Left colon (tissue), 2 donors: ENCODE data around the gene IGF1R. TPM values are rescaled to one million over a fixed set of nuclear protein-coding genes. Genes with fewer than 3 reads are reported as not detected.
"Not testable (repeated sequence)": the region's sequence is repeated elsewhere in the genome, so short reads cannot be mapped to it uniquely, and the experiment has no call there.

Source experiments
- ATAC-seq: fragments of 200-7000 bp; cut with Tn5 transposase; one replicate; pipeline ENCODE4 v1.9.1; 2020; ENCODE audit warnings: mild to moderate bottlenecking, moderate library complexity
- DNase-seq, 2 donors: peaks; one replicate each; pipeline ENCODE4 v3.0.0-alpha.2; 2020
- intact Hi-C, 2 donors: fragments of 100-400 bp; cut with DNase I in 1 of 2; cut with micrococcal nuclease in 1 of 2; formaldehyde crosslinking; loops; one replicate each; pipeline versions ENCODE4 v1.11.2 to v1.14.0; 2022; cut with DNase I, micrococcal nuclease
- long read RNA-seq: library from polyadenylated mRNA; unstranded; transcript quantifications from one replicate; pipeline ENCODE4 v2.0.0, GENCODE V29; 2021
- total RNA-seq, 2 donors: library from RNA; stranded (reverse); fragmentation: NEBNext Ultra II Directional; extraction: Animal tissue kit (Norgen Biotek cat#: 25700); gene quantifications; one replicate each; pipeline ENCODE4 v1.2.1, GENCODE V29; 2021
- donor health status: DM: no; HTN: no; CAD: no.
- donor health status: DM: yes; HTN: yes; CAD: no.

The IGF1R gene
- total RNA-seq = 10 to 100 TPM; 40.2 to 42.0 TPM
- long read RNA-seq, partial matches to known transcripts = 0 of 7 reads
- long read RNA-seq, other reads (novel, unspliced or antisense) = 7 of 7 reads

DNA sequence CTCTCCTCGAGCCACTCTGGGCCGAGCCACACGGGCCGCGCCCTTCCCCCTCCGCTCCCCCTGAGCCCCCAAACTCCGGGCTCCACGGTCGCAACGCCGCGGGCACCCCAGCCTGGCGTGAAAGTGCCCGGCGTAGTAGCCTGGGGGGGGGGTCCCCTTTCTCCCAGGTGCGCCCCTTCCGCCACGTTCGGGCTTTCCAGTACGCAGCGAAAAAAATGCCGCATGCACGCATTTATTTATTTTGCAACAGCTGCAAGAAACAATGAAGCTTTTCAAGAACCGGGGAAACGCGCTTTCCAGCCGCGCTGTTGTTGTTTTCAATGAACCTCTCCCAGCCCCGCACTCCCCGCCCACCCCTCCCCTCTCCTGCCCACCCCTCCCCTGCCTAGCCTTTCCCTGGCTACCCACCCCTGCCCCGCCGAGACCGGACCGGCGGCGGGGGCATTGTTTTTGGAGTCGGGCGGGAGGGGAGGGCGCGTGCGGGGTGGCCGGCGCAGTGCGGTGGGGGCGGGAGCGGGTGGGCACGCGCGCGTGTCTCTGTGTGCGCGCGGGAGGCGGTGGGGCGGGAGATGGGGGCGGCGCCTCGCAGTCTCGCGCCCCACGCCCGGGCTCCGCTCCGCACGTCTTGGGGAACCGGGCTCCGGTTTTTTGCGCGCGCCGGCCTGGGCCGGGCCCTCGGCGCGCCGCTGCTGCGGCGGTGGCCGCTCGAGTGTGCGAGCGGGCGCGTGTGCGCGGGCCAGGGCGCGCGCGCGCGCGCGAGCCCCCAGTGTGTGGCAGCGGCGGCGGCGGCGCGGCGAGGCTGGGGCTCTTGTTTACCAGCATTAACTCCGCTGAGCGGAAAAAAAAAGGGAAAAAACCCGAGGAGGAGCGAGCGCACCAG, at the start of gene IGF1R:
Gene IGF1R, plus strand, starts transcription at position 766 of the 880 bp plus-strand sequence. CDS start 1,043 bp downstream, outside the sequence.
- ATAC-seq = peak; percentile 71
- intact Hi-C loops = no loop called here
- DNase-seq = peak; percentile 76 to 86

- ATAC-seq = peak; percentile 93
- intact Hi-C loops = no loop called here
These were observed 48.2 kb upstream of the IGF1R start for GRCh38 chr15:98599909-98600691.

GRCh38 chr15:98604983-98605382, 43.4 kb upstream of the IGF1R start:
- intact Hi-C loops = no loop called here
- ATAC-seq (no peak), DNase-seq (no peak)

More at GRCh38 chr15:98599909-98600691, 48.2 kb upstream of the IGF1R start:
- DNase-seq = peak; percentile 34 to 57

DNA sequence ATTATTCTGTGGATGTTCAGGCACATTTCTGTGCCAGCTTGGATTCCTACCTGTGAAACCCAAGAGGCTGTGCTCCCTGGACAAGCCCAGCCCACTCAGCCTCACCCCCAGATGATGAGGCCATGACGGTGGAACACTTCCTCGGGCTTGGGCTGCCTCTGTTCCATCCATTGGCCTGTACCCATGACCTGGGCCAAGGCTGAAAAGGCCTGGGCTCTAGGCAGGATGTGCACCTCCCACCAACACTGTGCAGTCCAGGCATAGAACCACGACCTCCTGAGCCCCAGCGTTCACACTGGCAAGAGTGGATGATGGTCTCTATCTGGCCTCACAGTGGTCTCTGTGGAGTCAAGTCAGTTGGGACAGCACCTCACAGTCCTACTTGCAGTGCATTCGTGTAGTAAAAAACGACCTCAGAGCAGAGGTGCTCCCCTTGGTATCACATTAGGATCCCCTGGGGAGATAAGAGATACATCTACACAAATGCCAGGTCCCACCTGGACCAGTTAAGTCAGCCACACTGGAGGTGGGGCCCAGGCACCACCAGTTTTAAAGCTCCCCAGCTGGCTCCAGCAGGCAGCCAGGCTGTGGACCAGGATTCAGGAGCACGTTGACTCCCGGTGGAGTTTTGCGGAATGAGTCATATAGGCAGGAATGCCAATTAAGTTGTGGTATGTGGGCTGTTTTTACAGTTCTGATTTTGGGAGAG, 39.0 kb upstream of the IGF1R start:
- no peak for ATAC-seq

GRCh38 chr15:98610991-98611390, 37.3 kb upstream of the IGF1R start:
- intact Hi-C loops = no loop called here
- ATAC-seq (no peak), DNase-seq (no peak)

More for the DNA sequence above, 39.0 kb upstream of the IGF1R start:
- intact Hi-C loops = no loop called here
- no peak for DNase-seq

GRCh38 chr15:98611808-98612207, 36.5 kb upstream of the IGF1R start:
- intact Hi-C loops = no loop called here
- DNase-seq (no peak), ATAC-seq (no peak)

DNA sequence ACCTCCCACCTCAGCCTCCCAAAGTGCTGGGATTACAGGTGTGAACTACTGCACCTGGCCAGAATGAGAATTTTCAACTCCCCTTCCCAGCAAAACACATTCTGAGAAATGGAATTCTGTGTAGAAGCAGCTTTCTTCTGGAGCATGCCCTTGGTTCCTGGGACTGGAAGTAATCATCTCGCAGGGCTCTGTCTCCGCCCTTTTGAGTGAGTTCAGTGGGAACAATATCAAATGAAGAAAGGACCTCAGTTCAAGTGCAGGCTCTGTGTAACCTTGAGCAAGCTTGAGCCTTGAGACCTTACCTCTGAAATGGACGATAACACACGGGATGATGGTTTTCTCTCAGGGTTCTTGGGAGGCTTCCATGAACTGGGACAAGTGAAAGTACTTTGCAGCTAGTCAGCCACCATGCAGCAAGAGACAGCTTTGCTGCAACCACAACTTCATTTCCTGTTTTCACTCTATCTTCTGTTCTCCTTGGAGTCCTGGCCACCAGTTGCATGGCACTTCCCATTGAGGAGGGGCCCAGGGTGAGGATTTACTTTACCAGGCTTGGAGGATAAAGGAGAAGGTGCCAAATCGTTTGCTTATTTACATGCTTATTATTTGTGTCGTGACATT, 35.7 kb upstream of the IGF1R start:
- ATAC-seq (no peak), DNase-seq (no peak)
- intact Hi-C loops = no loop called here

DNA sequence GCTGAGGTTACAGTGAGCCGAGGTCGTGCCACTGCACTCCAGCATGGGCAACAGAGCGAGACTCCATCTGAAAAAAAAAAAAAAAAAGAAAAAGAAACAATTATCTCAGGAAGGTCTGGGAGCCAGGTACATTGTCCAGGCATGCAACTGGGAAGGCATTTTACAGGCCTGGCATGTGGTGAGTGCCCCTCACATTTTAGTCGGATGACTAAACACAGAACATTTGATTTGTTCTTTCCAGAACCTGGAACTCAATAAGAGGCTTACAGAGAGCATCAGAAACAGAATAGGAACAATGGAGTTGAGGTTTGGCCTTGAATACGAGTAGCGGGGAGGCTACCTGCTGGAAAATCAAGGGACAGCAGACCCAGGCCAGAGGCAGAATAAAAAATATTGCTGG, 33.7 kb upstream of the IGF1R start:
- no peak for DNase-seq
- ATAC-seq = no peak
- intact Hi-C loops = no loop called here

DNA sequence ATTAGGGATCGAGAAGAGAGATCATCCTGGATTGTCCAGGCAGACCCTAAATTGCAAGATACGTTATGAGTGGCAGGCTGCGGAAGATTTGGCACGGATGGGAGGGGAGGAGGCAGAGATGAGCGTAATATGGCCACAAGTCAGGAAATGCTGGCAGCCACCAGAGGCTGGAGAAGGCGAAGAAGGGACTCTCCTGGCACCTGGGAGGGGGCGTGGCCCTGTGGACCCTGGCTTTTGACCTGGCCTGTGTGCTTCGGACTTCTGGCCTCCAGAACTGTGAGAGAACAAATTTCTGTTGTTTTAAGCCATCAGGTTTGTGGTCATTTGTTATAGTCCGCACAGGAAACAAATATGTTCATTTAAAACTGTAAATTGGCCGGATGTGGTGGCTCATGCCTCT, 31.9 kb upstream of the IGF1R start:
- DNase-seq (no peak), ATAC-seq (no peak)
- intact Hi-C loops = no loop called here

DNA sequence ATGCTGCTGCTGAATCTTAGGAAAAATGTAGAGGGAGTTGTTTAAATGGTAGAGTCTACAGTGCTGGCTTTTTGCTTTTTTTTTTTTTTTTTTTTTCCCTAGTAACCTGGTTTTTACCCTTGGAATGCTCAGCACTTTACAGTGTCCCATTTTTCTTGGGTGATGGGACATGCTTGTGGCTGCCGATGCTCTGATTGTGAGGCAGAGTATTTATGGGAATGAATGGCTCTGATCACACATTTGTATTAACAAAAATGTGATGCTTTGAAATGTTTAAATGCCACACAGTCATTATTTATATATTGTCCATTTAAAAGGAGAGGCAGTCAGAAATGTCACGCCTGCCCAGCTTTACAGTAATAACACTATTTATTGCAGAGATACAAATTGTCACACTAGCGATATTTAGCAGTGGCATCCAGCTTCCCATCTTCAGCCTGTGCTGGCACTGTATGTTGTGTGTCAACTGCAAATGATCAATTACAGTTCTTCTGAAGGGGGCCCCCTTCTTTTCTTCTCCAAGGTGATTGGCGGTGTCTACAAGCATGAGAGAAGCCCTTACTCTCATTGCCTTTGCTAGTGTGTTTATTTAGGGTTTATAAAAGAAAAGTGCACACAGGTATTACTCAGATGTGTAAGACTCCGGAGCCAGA, 30.9 kb upstream of the IGF1R start:
- DNase-seq (no peak), ATAC-seq (no peak)
- intact Hi-C loops = no loop called here

DNA sequence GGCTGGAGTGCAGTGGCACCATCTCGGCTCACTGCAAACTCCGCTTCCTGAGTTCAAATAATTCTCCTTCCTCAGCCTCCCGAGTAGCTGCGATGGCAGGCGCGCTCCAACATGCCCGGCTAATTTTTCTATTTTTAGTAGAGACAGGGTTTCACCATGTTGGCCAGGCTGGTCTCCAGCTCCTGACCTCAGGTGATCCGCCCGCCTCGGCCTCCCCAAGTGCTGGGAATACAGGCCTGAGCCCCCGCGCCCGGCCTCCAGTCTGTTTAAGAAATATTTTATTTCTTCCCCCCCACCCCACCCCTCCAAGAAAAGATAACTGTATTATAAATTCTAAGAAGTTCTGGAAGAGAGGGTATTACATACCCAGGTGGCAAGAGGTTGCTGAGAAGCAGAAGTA, 29.8 kb upstream of the IGF1R start:
- DNase-seq, intact Hi-C loops, ATAC-seq: not testable (repeated sequence)

DNA sequence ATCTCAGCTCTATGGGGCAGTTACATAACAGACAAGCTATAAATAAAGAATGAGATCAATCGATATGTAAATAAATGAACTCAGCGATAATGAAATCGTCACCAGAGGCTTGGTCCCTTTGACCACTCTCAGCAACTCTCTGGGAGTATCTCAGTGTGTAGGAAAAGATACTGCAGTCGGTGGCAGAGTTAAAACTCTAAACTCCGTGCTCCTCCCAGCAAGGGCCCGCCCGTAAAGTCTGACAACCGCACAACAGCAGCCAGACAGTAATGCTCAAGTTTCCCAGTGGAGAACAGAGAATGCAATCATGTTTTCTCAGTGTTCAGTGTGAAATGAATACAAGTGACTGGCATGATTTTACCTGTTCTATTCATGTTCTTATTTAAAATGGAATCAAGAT, 28.3 kb upstream of the IGF1R start:
- ATAC-seq (no peak), DNase-seq (no peak)
- intact Hi-C loops = no loop called here

GRCh38 chr15:98621021-98621420, 27.3 kb upstream of the IGF1R start:
- ATAC-seq (no peak), DNase-seq (no peak)
- intact Hi-C loops = no loop called here

DNA sequence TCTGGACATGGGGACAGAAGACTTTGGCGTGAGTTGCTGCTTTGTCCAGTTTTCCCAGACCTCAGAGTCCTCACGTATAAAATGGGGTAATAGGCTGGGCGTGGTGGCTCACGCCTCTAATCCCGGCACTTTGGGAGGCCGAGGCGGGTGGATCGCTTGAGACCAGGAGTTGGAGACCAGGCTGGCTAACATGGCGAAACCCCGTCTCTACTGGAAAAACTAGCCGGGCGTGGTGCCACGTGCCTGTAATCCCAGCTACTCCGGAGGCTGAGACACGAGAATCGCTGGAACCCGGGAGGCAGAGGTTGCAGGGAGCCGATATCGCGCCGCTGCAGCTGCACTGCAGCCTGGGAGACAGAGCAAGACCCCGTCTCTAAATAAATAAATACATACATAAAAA, 22.7 kb upstream of the IGF1R start:
- DNase-seq (no peak), ATAC-seq (no peak)
- intact Hi-C loops = no loop called here

GRCh38 chr15:98626153-98626552, 22.2 kb upstream of the IGF1R start:
- no peak for ATAC-seq
- no peak for DNase-seq
- intact Hi-C loops = no loop called here

DNA sequence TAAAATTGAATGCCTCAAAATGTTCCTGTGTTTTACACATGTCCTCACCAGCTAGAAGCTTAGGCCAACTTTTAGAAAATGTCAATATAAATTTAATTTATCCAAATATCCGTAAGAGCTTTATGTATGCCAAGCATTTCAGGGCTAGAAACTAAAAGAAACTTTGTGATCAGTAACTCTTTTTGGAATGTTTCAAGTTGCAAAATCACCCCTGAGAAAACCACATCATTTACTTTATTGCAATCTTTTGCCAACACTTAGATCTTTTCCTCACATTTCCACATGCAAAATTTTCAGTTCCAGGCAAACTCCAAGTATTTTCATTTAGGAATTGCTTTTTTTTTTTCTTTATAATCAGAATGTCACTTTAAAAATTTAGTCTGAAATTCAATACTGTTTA, 20.1 kb upstream of the IGF1R start:
- DNase-seq (no peak), ATAC-seq (no peak)
- intact Hi-C loops = no loop called here

DNA sequence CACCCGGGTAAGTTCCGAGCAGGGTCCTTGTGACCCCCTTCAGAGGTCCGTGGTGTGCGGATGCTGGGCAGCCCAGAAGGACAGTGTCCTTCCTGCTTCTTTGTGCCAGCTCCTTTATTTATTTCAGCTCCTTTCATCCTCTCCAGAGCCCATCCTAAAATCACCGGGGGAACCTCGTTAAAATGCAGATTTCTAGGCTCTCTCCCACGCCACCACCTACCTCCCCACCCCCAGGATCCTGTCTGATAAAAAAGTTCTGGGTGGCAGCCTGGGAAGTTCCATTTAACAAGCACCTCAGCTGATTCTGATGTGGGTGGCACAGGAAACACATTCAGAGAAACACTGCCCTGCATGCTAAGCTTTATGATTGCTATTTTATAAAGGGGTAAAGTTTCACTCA, 12.5 kb upstream of the IGF1R start:
- intact Hi-C loops = no loop called here
- DNase-seq (no peak), ATAC-seq (no peak)

GRCh38 chr15:98643115-98643514, 5.2 kb upstream of the IGF1R start:
- ATAC-seq = no peak
- DNase-seq = no peak
- intact Hi-C loops = no loop called here
